Measurements from ENCODE around the gene BCL11A. TPM values are rescaled to one million over a fixed set of nuclear protein-coding genes. Genes with fewer than 3 reads are reported as not detected.
A peak's percentile ranks its signal among the peaks of the same experiment; 100 is the strongest.

Gene BCL11A
- polyA plus RNA-seq, 3 donors, result 14.4 to 16.1 (median 15.1) TPM

DNA sequence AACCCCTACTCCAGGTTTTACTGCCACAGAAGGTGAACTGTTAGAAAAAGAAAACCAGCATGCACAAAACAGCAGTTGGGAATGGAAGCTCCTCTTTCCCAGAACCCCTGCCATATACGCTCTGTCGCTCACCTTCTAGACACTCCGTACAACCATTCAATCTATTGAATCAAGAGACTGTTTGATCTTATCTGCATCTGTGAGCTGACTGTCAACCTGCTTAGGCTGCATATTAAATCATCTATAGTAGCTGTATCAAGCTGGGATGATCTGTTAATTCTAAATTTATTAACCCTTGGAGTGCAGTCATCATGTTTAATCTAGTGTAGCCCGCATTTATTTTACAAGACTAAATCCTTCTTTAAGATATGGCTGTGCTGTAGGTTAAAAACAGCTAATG lies 13.6 kb upstream of the BCL11A start:
- no peak for DNase-seq

- DNase-seq, result no peak
Observed at GRCh38 chr2:60565472-60565871, 12.0 kb upstream of the BCL11A start.

GRCh38 chr2:60560734-60561644 lies 7.5 kb upstream of the BCL11A start:
- DNase-seq, result no peak

- DNase-seq, result no peak
Observed at GRCh38 chr2:60559880-60560279, 6.4 kb upstream of the BCL11A start.

DNA sequence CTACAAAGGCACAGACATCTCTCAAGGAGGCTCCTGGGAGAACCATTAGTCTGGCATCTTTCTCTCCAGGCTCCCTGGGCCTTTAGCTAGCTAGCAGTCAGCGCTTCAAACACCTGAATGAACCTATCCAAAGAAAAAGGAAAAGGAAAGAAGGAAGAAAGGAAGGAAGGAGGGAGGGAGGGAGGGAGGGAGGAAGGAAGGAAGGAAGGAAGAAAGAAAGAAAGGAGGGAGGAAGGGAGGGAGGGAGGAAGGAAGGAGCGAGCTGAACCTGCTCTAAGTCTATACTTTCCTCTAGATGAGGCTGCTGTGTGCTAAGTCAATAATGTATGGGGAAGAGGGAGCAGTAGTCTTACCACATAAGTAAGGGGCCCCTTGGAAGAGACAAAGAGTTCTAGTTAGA lies 5.1 kb upstream of the BCL11A start:
- DNase-seq, result no peak

GRCh38 chr2:60557486-60557864 lies 4.0 kb upstream of the BCL11A start:
- no peak for DNase-seq

DNA sequence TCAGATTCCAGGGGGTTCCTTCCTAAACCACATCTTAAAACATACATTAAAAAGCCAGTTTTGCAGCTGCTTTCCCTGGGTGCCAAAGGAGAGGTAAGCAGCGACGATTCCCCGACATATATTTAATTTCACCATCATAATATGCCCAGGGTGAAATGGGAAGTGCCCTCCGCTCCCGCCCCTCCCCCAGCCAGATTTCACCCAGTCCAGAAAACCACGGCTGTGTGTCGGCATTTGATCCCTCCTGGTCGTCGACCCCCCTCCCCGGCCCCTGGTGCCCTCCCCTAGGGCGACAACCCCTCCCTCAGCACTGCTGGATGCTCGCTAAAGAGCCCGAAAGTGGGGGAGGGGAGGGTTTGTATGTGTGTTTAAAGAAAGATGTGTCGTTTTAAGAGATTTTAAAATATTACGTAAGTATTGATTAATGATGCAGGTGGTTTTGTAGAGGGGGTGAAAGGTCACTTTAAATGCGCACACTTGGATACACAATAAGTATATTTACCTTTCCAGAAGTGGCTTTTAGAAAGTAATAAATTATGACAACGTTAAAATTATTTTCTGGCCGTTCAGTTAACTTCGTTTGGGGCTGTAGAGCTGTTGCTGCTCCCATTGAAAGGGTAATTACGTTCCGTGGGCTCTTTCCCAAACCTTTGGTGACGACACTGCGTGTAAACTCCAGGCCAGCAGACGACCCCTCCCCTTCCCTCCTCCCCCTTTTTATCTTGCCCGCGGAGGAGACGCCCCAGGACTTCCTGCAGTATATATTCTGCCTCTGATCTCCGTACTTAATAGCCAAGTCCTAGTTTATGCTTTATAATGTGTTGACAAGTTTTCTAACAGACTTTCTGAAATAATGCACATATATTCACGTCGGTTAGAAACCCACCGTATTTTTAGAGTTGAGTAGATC lies 3.4 kb upstream of the BCL11A start:
- no peak for DNase-seq

DNA sequence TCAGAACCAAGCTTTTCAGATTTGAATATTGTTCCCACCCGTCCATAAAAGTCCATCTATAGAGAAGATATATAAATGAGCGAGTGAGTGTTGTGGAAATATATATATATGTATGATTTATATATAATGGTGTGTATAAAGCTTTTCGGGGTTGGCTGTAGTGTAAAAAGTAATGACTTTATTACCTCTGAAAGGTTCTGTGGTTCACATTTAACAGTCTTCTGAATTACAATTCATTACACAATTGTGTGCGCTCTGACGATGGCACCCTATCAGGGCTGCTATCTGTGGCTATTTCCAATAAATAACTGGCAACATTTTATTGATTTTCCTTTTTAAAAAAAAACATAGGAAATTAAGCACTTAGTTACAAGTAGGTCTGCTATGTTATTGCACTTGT lies 2.7 kb upstream of the BCL11A start:
- DNase-seq, result no peak

GRCh38 chr2:60555783-60556139 lies 2.3 kb upstream of the BCL11A start:
- no peak for DNase-seq

DNA sequence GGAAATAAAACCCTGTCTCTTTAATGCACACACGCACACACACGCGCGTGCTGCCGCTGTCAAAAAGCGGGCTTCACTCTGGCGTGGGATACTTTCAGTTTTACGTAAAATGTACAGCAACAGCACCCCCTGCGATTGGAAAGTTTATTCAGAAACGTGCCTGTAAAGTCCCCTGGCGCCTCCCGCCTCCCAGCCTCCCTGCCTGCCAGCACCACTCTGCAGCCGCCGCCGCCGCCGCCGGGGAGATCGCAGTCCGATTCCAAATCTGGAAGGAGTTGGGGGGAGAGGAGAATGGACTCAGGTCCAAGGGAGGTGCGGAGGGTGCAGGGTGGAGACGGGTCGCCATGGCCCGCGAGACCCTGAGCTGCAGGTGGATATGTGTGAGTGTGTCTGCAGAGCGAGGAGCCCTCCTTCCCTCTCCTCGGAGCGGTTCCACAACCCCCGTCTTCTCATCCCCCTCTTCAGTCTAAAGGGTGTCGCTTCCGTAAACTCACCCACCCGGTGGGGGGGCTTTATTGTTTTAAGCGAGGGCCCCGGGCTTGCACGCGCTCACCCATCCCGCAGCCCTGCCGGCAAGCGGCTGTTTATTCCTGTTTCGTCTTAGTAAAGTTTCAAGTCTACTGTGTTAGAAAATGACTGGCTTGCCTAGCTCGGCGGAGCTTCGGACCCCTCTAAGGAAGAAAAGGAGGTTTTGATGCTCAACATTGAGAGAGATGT lies 1.8 kb upstream of the BCL11A start:
- DNase-seq, result peak; percentile 85

DNA sequence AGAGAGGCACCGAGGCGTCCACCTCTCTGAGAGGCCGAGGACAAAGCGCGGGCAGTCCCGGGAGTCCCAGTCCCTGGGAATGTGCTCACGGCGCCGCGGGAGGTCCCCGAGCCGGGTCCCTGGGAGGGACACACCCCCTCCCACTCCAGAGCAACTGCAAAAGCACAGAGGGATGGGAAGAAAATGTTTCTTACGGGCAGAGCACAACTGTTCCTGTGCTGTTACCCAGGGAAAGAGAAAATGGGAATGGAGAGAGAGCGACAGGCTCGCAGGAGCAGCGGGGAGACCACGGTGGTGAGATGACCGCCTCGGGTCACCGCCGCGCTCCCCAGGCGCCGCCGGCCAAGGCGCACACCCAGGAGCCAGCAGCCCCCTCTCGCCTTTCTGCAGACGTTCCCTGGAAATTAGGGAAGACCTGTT lies 1.2 kb upstream of the BCL11A start:
- no peak for DNase-seq

DNA sequence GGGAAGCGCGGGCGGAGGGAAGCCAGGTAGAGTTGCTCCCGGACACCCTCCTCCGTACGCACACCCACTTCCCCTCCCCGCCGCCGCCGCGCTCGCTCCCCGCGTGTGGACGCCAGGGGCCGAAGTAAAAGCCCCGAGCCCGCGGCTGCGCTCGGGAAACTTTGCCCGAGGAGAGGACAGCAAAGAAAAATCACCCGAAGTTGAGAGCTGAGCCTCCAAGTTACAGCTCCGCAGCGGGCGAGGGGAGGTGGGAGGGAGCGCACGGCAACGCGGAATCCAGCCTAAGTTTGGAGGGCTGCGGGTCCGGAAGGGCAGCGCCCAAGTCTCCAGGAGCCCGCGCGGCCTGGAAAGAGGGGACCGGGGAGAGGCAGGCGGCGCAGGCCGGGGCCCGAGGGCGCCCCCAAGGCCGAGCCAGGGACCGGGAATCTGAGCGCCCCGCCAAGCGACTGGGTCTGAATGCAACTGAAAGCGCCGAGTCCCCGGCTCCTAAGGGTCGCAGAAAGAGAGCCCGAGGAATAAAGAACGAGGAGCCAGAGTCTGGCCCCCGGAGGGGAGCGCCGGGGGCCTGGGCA lies 706 bp upstream of the BCL11A start:
- no peak for DNase-seq

DNA sequence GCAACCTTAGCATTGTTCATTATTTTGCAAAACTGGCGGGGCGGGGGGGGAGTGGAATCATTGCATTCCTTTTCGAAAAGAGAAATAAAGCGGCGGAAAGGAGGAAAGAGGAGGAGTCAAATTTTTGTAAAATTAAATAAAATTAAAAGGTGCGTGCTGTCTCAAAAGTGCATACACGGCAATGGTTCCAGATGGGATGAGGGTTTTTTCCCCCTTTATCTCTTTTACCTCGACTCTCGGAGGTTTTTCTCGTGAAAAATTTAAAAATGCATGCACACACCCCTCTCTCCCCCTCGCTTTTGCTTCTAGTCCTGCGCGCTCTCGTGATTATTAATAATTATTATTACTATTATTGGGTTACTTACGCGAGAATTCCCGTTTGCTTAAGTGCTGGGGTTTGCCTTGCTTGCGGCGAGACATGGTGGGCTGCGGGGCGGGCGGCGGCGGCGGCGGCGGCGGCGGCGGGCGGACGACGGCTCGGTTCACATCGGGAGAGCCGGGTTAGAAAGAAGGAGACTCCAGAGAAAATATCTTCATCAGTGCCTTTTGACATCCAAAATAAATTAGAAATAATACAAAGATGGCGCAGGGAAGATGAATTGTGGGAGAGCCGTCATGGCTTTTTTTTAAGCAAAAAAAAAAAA lies 481 bp downstream of the BCL11A start:
- DNase-seq, result no peak

- no peak for DNase-seq
Observed at GRCh38 chr2:60552078-60552850, 1.2 kb downstream of the BCL11A start.

GRCh38 chr2:60551240-60552077 lies 2.0 kb downstream of the BCL11A start:
- DNase-seq, result no peak

DNA sequence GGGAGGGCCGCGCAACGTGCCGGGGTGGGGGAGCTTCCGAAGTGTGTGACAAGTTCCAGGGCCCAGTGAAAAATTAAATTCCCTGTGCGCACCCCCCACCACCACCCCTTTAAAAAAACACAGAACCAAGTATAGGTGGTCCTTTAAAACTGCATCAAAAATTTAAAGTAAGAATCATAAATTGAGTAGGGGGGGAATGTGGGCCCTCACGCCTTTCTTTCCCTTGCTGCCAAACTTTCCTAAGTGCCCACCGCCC lies 2.5 kb downstream of the BCL11A start:
- no peak for DNase-seq

GRCh38 chr2:60550178-60550983 lies 3.1 kb downstream of the BCL11A start:
- DNase-seq, result peak; percentile 90

DNA sequence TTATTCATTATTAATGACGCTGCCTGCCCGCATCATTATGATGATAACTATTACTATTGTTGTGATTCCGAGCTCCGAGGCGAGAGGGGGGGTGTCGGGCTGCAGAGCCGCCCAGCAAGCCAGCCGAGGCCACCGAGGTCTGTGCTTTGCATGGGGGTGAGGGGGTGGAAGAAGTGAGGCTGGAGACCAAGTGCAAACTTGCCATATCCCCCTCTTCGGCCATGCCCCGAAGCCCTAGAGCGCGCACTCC lies 3.6 kb downstream of the BCL11A start:
- DNase-seq, result no peak

GRCh38 chr2:60549238-60549927 lies 4.1 kb downstream of the BCL11A start:
- no peak for DNase-seq

Data from renal pelvis (tissue), 4 donors.